GM12878 (cell line): ENCODE results near the gene ZNF3. TPM values are rescaled to one million over a fixed set of nuclear protein-coding genes. Genes with fewer than 3 reads are reported as not detected.

Experiments
- ATAC-seq: fragments of 200-7000 bp; cut with Tn5 transposase; 3 replicates; pipeline ENCODE4 v1.9.1; 2020; ENCODE audit warnings: mild to moderate bottlenecking, moderate library complexity
- BruUV-seq: library from RNA; stranded (reverse); fragments of 400-500 nt; replicated peaks from 2 replicates; lab custom pipeline; 2021; lab: Mats Ljungman, UMichigan
- CTCF ChIA-PET: fragments of 300-600 bp; sonication (Branson Sonifier 250); formaldehyde crosslinking; extraction: SDS; loops from one replicate; lab custom pipeline; 2021; ENCODE audit warnings: inconsistent platforms; lab: Yijun Ruan, JAX
- POLR2A ChIA-PET: fragments of 350-600 bp; formaldehyde crosslinking; extraction: SDS; loops from one replicate; lab custom pipeline; 2021; ENCODE audit warnings: inconsistent platforms; lab: Charles Lee
- RAD21 ChIA-PET: fragments of 300-600 bp; sonication (Branson Sonifier 250); formaldehyde crosslinking; loops from one replicate; lab custom pipeline; 2023; ENCODE audit warnings: antibody characterized with exemption; ENCODE audit not compliant: unreplicated experiment; lab: Charles Lee
- SMC1A ChIA-PET: fragments of 300-600 bp; sonication (Branson Sonifier 250); formaldehyde crosslinking; loops from one replicate; lab custom pipeline; 2023; ENCODE audit not compliant: unreplicated experiment, uncharacterized antibody; lab: Charles Lee
- DNase-seq: peaks from one replicate; pipeline ENCODE4 v3.0.0-alpha.2; 2011; ENCODE audit warnings: low read depth, low spot score
- FAIRE-seq: peaks from 3 replicates; lab custom pipeline; 2011; peaks lifted over from hg19 to GRCh38; lab: Jason Lieb, UNC
- H2AFZ ChIP-seq: 2 replicates; pipeline ENCODE4 v1.6.0; 2011; ENCODE audit warnings: low read depth, low read length, control low read depth; ENCODE audit not compliant: control insufficient read depth
- H3K27ac ChIP-seq: 2 replicates; pipeline ENCODE4 v1.5.1; 2011; ENCODE audit warnings: control low read depth; ENCODE audit not compliant: control insufficient read depth, insufficient read depth
- H3K27me3 ChIP-seq, 2 experiments: replicated peaks in 1 of 2; 2 replicates each; pipeline versions ENCODE4 v1.6.0 to v1.6.1; 2011; ENCODE audit warnings: low read length in 1 of 2; ENCODE audit not compliant: control insufficient read depth in 2 of 2, insufficient read depth in 2 of 2
- H3K36me3 ChIP-seq, 2 experiments: 2 replicates each; pipeline ENCODE4 v1.5.1; 2011; ENCODE audit warnings: low read length in 1 of 2; ENCODE audit not compliant: control insufficient read depth in 2 of 2, insufficient read depth in 2 of 2
- H3K4me1 ChIP-seq: 2 replicates; pipeline ENCODE4 v1.6.1; 2011; ENCODE audit warnings: mild to moderate bottlenecking, low read length, moderate library complexity, mixed read lengths; ENCODE audit not compliant: control insufficient read depth, insufficient read depth
- H3K4me2 ChIP-seq: 2 replicates; pipeline ENCODE4 v1.6.0; 2011; ENCODE audit warnings: control low read depth; ENCODE audit not compliant: control insufficient read depth, insufficient read depth
- H3K4me3 ChIP-seq: fragments of 200-600 bp; sonication (generic); 2 replicates; pipeline ENCODE4 v1.5.1; 2016
- H3K79me2 ChIP-seq: 2 replicates; pipeline ENCODE4 v1.6.0; 2011; ENCODE audit warnings: low read length; ENCODE audit not compliant: control insufficient read depth, insufficient read depth
- H3K9ac ChIP-seq: 2 replicates; pipeline ENCODE4 v1.8.0; 2011; ENCODE audit warnings: low read length, control low read depth, mixed read lengths; ENCODE audit not compliant: control insufficient read depth, insufficient read depth
- H3K9me3 ChIP-seq: replicated peaks from 3 replicates; pipeline ENCODE4 v1.5.1; 2011; ENCODE audit warnings: mild to moderate bottlenecking, low read length; ENCODE audit not compliant: control insufficient read depth, insufficient read depth
- H4K20me1 ChIP-seq: 2 replicates; pipeline ENCODE4 v1.6.0; 2011; ENCODE audit not compliant: control insufficient read depth, insufficient read depth
- EGR1 ChIP-seq, 2 experiments: IDR thresholded peaks; 1 replicate in 1 of 2; 2 replicates in 1 of 2; pipeline ENCODE4 v1.6.1; 2011 to 2012; ENCODE audit warnings: low read depth in 2 of 2, low read length in 2 of 2, borderline replicate concordance in 1 of 2, mild to moderate bottlenecking in 1 of 2, moderate library complexity in 1 of 2
- HCFC1 ChIP-seq: fragments of 150-350 bp; IDR thresholded peaks from 2 replicates; pipeline ENCODE4 v1.6.1; 2014; ENCODE audit warnings: low read length
- HDAC2 ChIP-seq: fragments of 200-600 bp; sonication (generic); IDR thresholded peaks from 2 replicates; pipeline ENCODE4 v1.6.1; 2017
- HSF1 ChIP-seq: fragments of 150-350 bp; IDR thresholded peaks from 2 replicates; pipeline ENCODE4 v1.6.1; 2014; ENCODE audit warnings: mild to moderate bottlenecking, low read depth, low read length
- IRF4 ChIP-seq: IDR thresholded peaks from 2 replicates; pipeline ENCODE4 v1.6.1; 2011; ENCODE audit warnings: low read depth, low read length
- JUND ChIP-seq: IDR thresholded peaks from 2 replicates; pipeline ENCODE4 v1.6.1; 2012; ENCODE audit warnings: low read depth, mild to moderate bottlenecking, low read length, improper control_type of control experiment, moderate library complexity
- MTA3 ChIP-seq: IDR thresholded peaks from 2 replicates; pipeline ENCODE4 v1.6.1; 2012; ENCODE audit warnings: low read length, inconsistent platforms, borderline replicate concordance
- PKNOX1 ChIP-seq: fragments of 450-650 bp; IDR thresholded peaks from 2 replicates; pipeline ENCODE4 v1.6.1; 2016; ENCODE audit warnings: mild to moderate bottlenecking
- PML ChIP-seq: IDR thresholded peaks from 2 replicates; pipeline ENCODE4 v1.6.1; 2012; ENCODE audit warnings: low read length, inconsistent platforms
- RBBP5 ChIP-seq: fragments of 200-600 bp; sonication (generic); conservative IDR thresholded peaks from 2 replicates; pipeline ENCODE4 v1.6.1; 2016
- USF1 ChIP-seq: IDR thresholded peaks from 2 replicates; pipeline ENCODE4 v1.6.1; 2011; ENCODE audit warnings: borderline replicate concordance, low read depth, mild to moderate bottlenecking, moderate library complexity, mixed read lengths, low read length; ENCODE audit not compliant: insufficient read depth; ENCODE audit errors: extremely low read length
- YY1 ChIP-seq: IDR thresholded peaks from 2 replicates; pipeline ENCODE4 v1.6.1; 2011; ENCODE audit warnings: low read depth, mild to moderate bottlenecking, low read length
- WGBS: methylation state at CpG from one replicate; pipeline ENCODE4 v1.1.6; 2016; ENCODE audit warnings: low lambda C conversion rate; ENCODE audit not compliant: insufficient replicate concordance, insufficient coverage; ENCODE audit errors: missing lambda C conversion rate; 5-methylcytosine and 5-hydroxymethylcytosine counted together
- in situ Hi-C: fragments of 300-500 bp; cut with MboI; formaldehyde crosslinking; loops from 9 replicates; pipeline ENCODE4 v1.14.3; 2018; ENCODE audit warnings: mixed read lengths
- intact Hi-C: fragments of 100-400 bp; cut with micrococcal nuclease; formaldehyde crosslinking; loops from one replicate; pipeline ENCODE4 v1.14.2; 2022; ENCODE audit not compliant: unreplicated experiment
- polyA plus RNA-seq, 11 experiments: library from polyadenylated mRNA; depleted of rRNA in 4 of 11; unstranded in 6 of 11; stranded (reverse) in 5 of 11; fragments of >200 nt; fragmentation: Nextera tagmentation in 4 of 11; fragmentation: Illumina TruSeq in 1 of 11; extraction: Ambion mirVana in 4 of 11; extraction: Trizol in 1 of 11; gene quantifications; 1 replicate in 1 of 11; 2 replicates in 10 of 11; pipeline versions ENCODE4 v1.2.1 to v1.2.3, GENCODE V29; 2011 to 2016; ENCODE audit warnings: inconsistent platforms in 2 of 11, missing spikeins in 2 of 11, low read depth in 1 of 11
- total RNA-seq, 4 experiments: library from RNA; depleted of rRNA in 3 of 4; stranded (reverse); fragments of >200 nt in 3 of 4; fragmentation: Illumina TruSeq in 1 of 4; extraction: Trizol in 1 of 4; gene quantifications; 2 replicates each; pipeline versions ENCODE4 v1.2.1 to v1.2.3, GENCODE V29; 2013 to 2021
- TF ChIP-seq, protein P1 (sequence below): fragments of 450-650 bp; IDR thresholded peaks from 2 replicates; pipeline ENCODE4 v1.6.1; 2017; ENCODE audit warnings: antibody characterized with exemption, mild to moderate bottlenecking, moderate library complexity
- TF ChIP-seq, protein P2 (sequence below): fragments of 450-650 bp; IDR thresholded peaks from 2 replicates; pipeline ENCODE4 v1.6.1; 2014; ENCODE audit warnings: mild to moderate bottlenecking

ZNF3 gene
- total and polyA plus RNA-seq, 10 of the 15 experiments (the other 5 are each of a cell fraction or from before 2014, with no cell fraction given) = 17.2 to 37.4 (median 29.4) TPM

DNA sequence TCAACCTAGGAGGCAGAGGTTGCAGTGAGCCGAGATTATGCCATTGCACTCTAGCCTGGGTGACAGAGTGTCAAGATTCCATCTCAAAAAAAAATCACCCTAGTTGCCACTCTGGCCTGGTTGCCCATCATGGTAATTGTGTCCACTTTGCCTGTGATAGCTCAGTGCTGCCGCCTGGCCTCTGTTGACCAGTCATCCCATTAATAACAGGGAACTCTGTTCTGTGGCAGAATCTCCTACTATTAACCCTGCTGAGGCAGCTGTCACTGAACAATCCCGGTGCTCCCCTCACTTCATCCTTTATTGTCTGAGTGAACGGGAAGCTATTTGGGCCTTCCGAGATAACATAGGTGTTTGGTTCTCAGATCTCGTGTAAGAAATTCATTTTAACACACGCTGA is 14.6 kb downstream of the ZNF3 start:
- Histone ChIP-seq H3K4me1 (no peaks in the 10 kb centered on the region), H4K20me1 (no peaks in the 10 kb centered on the region), H3K36me3 (peaks cover 16 to 24% of the 10 kb centered on the region in 2 experiments), H3K9ac (no peak overlapping the region), H3K4me2 (no peak overlapping the region), H3K27me3 (no peaks in the 10 kb centered on the region), H2AFZ (no peak overlapping the region), H3K9me3 (peaks cover 17% of the 10 kb centered on the region; the same call in 2 of the 3 replicates), H3K79me2 (no peaks in the 10 kb centered on the region), H3K27ac (no peak overlapping the region)
- ChIA-PET SMC1A (no interaction called here), CTCF (interaction anchor here (0.8 kb wide), 1 partner anchor 52 kb away, joined by 3 read pairs; the partner anchor contains the start of gene ZKSCAN1), POLR2A (no interaction called here), RAD21 (no interaction called here)
- WGBS = over 99% methylated on average over 7 of the region's 7 CpGs
- intact Hi-C loops (no loop called here), in situ Hi-C loops (no loop called here)
- no peak for DNase-seq
- ATAC-seq = no peak
- no TSS peak for BruUV-seq
- TF ChIP-seq HCFC1 = no peak
- TF ChIP-seq IRF4 = no peak
- TF ChIP-seq MTA3 = no peak
- no peak for TF ChIP-seq PKNOX1
- TF ChIP-seq, protein P1, sequence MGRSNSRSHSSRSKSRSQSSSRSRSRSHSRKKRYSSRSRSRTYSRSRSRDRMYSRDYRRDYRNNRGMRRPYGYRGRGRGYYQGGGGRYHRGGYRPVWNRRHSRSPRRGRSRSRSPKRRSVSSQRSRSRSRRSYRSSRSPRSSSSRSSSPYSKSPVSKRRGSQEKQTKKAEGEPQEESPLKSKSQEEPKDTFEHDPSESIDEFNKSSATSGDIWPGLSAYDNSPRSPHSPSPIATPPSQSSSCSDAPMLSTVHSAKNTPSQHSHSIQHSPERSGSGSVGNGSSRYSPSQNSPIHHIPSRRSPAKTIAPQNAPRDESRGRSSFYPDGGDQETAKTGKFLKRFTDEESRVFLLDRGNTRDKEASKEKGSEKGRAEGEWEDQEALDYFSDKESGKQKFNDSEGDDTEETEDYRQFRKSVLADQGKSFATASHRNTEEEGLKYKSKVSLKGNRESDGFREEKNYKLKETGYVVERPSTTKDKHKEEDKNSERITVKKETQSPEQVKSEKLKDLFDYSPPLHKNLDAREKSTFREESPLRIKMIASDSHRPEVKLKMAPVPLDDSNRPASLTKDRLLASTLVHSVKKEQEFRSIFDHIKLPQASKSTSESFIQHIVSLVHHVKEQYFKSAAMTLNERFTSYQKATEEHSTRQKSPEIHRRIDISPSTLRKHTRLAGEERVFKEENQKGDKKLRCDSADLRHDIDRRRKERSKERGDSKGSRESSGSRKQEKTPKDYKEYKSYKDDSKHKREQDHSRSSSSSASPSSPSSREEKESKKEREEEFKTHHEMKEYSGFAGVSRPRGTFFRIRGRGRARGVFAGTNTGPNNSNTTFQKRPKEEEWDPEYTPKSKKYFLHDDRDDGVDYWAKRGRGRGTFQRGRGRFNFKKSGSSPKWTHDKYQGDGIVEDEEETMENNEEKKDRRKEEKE = no peak
- no peak for TF ChIP-seq RBBP5
- TF ChIP-seq HDAC2 = no peak
- TF ChIP-seq USF1 = no peak
- no peak for TF ChIP-seq HSF1
- TF ChIP-seq EGR1 (IDR thresholded peaks at IDR 0.05; ENCODE audit: borderline replicate concordance in 1 of 2, low read depth in 2 of 2, low read length in 2 of 2) = no peak
- TF ChIP-seq JUND = no peak
- no peak for TF ChIP-seq YY1
- TF ChIP-seq, protein P2, sequence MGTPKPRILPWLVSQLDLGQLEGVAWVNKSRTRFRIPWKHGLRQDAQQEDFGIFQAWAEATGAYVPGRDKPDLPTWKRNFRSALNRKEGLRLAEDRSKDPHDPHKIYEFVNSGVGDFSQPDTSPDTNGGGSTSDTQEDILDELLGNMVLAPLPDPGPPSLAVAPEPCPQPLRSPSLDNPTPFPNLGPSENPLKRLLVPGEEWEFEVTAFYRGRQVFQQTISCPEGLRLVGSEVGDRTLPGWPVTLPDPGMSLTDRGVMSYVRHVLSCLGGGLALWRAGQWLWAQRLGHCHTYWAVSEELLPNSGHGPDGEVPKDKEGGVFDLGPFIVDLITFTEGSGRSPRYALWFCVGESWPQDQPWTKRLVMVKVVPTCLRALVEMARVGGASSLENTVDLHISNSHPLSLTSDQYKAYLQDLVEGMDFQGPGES = no peak
- TF ChIP-seq PML = no peak
- TF ChIP-seq, all 136 proteins: peak for 0
- FAIRE-seq = no peak
- H3K4me3 ChIP-seq = no peak overlapping the region
